ENCODE measurements around the gene PPP1R3F.

DNA sequence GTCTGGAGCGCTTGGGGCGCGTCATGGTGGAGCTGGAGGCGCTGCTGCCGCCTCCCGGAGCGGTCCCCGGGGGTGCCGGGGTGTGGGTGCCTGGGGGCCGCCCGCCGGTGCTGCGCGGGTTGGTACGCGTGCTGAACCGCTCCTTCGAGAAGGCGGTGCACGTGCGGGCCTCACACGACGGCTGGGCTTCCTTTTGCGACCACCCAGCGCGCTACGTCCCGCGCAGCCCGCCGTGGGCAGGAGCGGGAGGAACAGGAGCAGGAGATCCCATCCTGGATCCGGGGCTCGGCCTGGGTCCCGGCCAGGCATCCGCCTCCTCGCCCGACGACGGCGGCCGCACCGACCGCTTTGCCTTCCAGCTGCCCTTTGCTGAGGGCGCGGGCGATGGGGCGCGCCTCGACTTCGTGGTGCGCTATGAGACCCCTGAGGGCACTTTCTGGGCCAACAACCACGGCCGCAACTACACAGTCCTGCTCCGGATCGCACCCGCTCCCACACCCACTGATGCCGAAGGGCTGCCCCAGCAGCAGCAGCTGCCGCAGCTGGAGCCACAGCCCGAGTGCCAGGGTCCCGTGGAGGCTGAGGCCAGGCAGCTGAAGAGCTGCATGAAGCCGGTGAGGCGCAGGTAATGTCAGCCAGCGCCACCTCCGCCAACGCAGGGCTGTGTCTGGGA is 792 bp downstream of the PPP1R3F start:
- TF ChIP-seq CTCF (IDR thresholded peaks at IDR 0.05; ENCODE audit: insufficient read depth, low read length) = no peak
- no peak for TF ChIP-seq REST (IDR thresholded peaks at IDR 0.05; ENCODE audit: insufficient replicate concordance, low read depth)
- no peak for TF ChIP-seq POLR2AphosphoS5 (IDR thresholded peaks at IDR 0.05; ENCODE audit: low read depth)

Measured in HL-60 (cell line).